Stimulated activated CD8-positive, alpha-beta memory T cell treated with anti-CD3 and anti-CD28 coated beads, Interleukin-12 subunit alpha, Interleukin-12 subunit beta, amount 100 ng/mL, for 4 hours (primary cell): ENCODE data around the gene VASN.
"Not testable (repeated sequence)": the region's sequence is repeated elsewhere in the genome, so short reads cannot be mapped to it uniquely, and the experiment has no call there.

Experiments used
- DNase-seq: peaks from one replicate; pipeline ENCODE4 v3.0.0-alpha.2; 2020; ENCODE audit warnings: low read depth

The VASN gene

DNA sequence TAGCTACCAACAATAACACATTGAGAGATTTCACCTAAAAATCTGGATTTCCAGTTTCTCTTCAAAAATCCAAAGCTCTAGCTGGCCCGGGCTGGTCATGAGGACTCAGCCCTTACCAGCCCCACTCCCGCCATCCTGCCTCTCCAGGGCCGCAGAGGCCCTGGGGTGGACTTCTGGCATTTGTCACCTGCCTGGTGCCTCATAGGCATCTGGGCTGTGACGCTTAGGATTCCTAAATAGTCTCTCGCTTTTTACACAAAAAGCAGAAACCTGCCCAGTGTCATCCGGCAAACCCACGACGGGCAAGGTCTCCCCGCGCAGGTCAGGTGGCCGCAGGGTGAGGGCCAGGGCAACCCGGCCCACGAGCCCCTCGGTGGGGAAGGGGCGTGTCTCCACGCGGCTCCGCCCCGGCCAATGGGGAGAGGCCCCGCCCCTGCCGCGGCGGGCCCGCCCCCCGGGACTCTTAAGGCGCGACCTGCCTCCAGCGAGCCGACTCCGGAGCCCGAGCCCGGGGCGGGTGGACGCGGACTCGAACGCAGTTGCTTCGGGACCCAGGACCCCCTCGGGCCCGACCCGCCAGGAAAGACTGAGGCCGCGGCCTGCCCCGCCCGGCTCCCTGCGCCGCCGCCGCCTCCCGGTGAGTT, at the start of gene VASN:
Gene VASN, plus strand, starts transcription at position 492 of the 644 bp plus-strand sequence. CDS start 9,030 bp downstream, outside the sequence.
- peak; percentile 55 for DNase-seq

DNA sequence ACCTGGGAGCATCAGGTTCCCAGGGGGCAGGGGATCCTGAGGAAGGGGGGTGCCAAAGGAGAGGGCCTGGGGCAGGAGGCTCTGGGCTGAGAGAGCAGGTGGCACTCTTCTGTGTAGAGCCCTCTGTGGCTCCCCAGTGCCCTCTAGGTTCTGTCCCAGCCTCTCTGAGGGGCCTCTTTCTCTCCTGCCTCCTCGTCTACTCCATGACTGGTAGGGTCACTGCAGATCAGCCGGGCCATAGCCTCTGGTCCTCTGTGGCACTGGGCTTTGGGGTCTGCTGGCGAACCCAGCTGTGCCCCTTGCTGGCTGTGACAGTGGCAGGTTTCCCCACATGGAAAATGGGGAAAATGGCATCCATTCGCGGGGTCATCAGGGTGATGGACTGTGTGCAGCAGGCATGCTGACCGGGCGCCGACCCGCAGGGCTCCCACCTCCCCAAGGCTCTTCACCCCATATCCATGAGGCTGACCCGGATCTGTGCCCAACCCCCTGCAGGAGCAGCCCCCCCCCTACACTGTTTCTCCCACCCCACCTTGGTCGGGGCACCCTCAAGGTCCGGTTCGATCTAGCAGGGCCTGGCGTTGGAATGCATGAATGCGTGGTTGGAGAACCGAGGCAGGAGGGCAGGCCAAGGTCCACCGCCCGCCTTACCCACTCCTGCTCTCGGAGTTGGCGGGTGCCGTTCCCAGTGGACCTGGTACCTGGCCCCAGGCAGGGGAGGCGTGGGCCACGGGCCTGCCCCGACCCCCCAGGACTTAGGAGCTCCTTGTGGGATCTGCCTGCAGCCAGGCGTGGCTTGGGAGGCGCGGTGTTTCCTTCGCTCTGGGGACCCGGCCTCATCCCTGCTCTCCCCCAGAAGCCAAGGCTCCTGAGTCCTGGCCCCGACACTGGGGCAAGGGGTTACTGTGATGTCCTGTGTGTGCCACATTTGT, 49.3 kb upstream of the VASN start:
- DNase-seq, result no peak

DNA sequence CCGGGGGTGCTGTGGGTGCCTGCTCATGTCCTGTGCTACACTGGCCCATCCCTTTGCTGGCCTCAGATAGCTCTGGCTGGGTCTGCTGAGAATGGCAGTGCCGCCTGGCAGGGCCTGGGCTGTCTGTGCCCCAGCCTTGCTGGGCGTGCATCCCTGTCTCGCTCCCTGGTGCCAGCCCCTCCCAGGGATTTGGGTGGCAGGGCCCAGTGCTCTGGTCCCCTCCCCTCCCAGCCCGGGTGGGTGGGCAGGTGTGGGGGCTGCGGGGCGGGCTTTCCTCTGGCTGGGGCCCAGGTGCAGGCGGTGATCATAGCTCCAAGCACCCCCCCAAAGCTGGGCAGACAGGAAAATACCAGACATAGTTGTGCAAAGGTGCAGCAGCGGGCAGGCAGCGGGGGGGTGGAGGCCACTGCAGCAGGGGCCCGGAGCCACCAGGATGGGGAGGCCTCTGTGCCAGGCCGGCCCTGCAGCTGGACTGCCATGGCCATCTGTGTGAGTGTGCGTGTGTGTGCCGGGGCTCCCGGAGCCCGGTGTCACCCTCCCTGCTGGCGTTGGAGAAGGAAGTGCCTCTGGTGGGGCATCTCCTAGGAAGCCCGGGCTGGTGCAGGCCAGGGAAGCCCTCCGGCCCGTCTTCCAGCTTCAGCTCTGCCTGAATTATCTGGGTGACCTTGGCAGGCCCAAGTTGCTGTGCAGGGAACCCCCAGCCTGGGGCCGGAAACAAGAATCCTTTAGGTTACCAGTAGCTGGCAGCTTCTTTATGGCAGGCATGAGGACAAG, 48.4 kb upstream of the VASN start:
- no peak for DNase-seq

DNA sequence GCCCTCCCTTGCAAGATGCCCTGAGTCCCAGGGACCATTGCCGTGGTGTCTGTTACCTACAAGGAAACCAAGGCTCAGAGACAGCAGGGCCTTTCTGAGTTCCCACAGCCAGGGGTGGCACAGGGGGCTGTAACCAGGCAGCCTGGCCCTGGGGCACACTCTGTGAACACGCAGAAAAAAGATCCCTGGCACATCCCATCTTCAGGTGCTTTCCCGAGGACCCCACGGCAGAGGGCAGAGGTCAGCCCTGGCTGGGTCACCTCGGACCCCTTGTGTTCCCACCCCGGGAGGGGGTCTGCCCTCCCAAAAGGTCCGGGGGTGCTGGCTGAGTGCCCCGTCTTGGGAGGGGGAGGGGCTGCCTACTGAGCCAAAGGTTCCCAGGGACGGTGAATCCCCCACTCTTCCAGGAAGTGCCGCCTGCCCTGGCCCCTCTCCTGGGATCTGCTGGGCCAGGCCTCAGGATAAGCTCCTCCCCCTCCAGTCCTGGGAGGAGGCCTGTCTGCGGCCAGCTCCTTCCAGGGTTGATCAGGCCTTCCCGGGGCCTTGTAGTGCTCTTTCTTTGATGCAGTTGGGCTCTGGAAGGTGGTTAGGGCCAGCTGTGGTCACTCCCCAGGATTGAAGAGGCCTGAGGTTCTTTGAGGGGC, 47.7 kb upstream of the VASN start:
- DNase-seq, result no peak

DNA sequence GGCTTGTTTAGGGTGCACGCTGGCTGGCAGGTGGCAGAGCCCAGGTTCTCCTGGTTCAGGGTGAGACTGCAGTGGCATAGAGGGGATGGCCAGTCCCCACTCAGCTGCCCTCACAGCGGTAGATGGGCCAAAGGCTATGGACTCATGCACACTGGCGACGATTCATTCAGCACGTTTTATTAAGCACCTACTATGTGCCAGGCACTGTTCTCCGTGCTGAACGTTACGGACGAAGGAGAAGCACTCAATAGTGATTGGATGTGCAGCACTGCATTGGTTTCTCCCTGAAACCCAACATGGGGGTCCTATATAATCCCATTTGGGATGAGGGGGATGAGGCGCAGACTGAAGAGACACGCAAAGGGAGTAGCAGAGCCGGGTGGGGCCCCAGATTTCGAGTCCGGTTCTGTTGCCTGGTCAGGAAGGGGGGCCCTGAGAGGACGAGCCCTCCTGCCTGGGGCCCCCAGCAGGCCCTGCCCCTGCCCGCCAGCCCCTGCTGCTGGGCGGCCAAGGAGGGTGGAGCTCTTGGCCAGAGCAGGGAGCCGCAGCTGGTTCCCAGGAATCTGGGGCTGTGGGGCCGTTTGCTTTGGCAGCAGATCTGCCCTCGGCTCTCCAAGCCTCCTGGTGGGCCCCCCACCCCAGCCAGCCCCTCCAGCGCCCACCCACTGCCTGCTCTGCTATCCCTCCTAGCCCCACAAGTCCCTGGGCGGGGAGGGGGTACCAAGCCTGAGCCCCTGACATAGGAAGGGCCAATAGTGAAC, 47.0 kb upstream of the VASN start:
- DNase-seq, result no peak

DNA sequence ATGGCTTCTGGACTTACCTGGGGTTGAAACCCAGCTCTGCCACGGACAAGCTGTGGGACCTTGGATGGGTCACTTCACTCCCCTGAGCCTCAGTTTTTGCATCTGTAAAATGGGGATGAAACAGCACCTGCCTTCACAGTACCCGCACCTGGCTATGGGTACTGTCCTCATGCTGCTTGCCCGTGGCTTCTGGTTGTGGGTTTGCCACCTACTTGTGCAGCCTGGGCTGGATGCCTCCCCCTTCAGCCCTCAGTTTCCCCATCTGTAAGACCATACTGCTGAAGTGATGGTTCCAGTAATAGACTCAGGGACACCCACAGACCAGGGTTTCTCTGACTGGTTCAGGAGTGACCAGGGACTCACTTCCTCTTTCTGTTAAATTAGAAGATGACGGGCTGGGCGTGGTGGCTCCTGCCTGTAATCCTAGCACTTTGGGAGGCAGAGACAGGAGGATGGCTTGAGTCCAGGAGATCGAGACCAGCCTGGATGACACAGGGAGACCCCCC, 46.3 kb upstream of the VASN start:
- DNase-seq, result no peak

DNA sequence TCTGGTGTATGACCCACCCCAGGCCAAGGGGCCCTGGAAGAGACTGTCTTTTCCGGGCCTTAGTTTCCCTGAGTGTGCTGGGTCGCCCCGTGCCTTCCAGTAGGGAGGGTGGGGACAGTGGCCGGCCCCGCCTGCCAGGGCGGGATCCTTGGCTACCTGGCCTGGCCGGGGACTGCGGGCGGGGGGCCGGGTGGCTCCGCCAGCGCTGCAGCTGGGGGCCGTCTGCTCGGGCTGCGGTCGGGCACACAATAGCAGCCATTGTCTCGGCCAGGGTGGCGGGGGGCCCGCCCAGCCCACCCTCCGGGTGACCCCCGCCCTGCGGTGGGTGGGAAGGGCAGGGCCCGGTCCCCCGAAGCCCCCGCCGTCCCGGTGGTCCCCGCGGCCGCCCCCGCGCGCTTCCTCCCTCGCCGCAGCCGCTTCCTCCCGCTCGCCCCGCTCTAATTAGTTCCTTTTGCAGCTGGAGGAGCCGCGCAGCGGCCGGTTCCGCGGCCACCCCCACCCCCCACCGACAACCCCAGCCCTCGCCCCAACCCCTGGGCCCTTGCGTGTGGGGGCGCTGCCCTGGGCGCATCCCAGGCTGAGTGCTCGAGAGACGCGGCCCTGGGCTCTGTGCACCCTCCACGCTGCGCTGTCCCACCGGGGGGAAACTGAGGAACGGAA, 44.1 kb upstream of the VASN start:
- no peak for DNase-seq

DNA sequence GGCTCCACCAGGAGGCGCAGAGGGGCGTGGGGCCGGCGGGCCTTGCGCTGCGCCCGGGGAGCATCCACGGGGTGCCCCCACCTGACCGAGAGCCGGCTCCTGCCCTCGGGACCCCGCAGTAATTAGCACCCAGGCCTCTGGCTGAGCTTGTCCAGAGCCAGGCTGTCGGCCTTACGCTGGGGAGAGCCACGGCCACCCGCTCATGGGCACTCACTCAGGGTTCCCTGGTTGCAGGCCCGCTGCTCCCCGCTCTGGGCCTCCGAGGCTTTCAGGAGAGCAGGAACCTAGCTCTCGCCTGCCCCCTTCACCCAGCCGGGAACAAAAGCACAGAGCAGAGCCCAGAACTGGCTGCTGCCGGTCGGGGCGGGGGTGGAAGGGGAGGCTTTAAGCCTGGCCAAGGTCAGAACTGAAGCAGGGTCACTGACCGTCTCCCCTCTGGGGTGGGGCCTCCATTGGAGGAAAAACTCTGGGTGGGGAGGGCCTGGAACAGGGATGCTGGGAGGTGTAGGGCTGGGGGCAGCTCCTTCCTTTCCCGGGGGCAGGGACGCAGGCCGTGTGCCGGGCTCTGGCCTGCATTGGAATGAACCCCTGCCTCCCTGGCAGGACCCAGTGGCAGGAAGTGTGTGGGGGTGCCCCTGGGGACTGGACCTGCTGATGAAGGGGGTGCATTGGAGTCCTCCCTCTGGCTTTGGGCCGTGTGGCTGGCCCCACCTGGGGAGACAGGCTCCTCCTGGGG, 43.4 kb upstream of the VASN start:
- no peak for DNase-seq

DNA sequence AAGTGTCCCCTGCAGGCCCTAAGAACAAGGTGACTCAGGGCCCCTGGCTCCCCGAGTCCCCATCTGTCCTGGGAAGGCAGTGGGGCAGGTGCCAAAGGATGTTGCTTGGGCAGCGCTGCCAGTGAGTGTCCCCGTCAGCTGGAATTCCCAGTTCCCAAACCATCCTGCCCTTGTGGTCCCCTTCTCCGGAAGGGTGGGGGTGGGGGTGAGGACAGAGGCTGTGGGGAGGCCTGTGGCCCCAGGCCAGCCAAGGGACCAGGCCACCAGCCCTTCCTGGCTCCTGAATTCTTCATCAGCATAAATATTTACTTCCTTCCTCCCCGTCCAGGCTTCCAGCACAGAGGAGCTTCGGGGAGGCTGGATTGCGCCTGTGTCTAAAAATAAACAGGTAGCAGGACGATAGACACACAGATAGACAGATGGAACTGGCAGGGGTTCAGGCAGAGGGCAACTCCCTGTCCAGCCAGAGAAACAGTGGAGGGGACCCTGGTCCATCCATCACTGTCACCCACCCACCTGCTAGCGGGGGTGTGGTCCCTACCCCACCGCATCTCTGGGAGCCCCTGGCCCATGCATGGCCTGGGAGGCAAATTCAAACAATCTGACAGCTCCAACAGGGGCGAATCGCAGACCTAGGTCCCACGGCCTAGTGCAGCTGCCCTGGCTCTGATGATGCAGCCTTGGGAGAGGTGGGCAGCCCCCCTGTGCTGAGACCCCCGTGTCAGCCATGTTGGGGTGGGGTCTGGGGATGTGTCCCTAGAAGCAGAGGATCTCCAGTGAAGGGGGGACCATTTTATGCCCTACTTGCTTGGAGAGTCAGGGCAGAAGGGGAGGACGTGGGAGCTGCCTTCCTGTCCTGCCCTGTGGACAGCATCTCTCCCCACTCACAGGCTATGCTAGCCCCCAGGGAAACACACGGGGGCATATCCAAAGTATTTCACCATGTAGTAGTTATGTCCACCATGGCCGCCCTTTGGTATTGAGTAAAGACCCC, 42.6 kb upstream of the VASN start:
- no peak for DNase-seq

DNA sequence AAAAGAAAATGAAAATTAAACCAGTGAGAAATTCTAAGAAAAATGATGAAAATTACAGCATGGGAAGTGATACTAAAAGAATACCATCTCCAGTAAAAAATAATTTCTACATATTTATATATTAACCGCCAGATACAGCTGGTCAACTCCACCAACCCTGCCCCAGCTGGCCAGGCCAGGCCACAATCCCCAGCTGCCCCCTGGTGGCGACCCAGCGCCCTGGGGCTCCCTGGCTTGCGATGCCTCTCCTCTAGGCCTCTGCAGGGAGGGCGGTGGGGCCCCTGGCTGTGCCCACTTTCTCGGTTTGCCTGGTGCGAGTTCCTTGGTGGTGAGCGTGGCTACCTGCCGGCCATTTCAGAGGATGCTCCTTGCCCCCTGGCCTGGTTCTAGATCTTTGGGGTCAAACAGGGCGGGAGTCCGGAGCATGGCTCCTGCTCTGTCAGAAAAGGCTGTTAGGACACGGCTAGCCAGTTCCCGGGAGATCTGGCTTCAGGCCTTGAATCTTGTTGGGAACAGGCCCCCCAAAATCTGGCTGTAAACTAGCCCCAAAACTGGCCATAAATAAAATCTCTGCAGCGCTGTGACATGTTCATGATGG, 41.3 kb upstream of the VASN start:
- DNase-seq, result peak; percentile 46

DNA sequence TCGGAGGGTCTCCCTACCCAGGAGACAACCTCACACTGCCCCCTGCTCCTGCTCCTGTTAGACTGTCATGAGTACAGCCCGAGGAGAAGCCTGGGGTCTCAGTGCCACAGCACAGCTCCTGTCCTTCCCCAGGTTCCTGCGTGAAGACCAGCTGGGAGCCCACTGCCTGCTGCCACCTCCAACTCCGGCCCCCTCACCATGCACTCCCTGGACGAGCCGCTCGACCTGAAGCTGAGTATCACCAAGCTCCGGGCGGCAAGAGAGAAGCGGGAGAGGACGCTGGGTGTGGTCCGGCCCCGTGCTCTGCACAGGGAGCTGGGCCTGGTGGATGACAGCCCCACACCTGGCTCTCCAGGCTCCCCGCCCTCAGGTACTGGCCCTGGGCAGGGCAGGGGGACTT, 39.6 kb upstream of the VASN start:
- no peak for DNase-seq

DNA sequence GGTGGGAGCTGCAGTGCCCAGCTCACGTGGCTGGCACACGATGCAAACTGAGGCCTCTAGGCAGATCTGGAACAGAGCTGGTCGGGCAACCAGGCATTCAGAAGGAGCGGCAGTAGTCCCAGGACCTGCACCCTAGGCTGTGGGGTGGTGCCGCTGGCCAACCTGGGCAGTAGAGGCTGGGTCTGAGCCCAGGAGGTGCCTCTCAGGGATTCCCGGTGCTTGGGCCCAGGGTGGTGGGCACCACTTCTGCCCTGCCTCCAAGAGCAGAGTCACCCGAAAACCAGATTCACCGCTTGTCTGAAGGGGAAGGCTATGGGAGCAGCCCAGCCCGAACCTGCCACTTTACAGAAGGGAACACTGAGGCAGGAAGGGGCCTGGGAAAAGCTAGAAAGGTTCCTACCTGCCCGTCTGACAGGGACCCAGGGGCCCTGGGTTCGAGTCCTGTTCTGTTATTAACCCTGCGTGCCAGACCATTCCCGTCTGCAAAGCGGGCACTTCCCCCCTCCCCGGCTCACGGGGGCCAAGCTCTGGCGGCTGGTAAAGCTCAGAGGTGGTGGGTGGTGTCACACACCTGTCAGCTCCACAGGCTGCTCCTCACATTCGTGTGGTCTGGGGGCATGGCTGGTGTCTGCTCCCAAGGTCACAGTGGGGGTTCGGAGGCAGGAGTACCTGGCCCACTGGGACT, 38.9 kb upstream of the VASN start:
- no peak for DNase-seq

DNA sequence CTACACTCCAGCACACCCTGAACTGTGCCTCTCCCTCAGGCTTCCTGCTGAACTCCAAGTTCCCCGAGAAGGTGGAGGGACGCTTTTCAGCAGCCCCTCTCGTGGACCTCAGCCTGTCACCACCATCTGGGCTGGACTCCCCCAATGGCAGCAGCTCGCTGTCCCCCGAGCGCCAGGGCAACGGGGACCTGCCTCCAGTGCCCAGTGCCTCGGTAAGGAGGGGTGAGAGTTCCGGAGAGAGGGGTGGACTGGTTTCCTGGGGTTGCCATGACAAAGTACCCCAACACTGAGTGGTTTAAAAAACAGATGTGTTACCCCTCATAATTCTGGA, 38.4 kb upstream of the VASN start:
- no peak for DNase-seq

DNA sequence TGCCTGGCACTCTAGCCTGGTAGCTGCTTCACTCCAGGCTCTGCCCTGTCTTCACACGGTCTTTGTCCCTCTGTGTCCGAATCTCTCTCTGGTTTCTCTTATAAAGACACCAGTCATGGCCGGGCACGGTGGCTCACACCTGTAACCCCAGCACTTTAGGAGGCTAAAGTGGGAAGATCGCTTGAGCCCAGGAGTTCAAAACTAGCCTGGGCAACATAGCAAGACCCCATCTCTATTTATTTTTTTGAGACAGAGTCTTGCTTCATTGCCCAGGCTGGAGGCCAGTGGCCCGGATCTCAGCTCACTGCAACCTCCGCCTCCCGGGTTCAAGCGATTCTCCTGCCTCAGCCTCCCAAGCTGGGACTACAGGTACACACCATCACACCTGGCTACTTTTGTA, 37.9 kb upstream of the VASN start:
- not testable (repeated sequence) for DNase-seq

DNA sequence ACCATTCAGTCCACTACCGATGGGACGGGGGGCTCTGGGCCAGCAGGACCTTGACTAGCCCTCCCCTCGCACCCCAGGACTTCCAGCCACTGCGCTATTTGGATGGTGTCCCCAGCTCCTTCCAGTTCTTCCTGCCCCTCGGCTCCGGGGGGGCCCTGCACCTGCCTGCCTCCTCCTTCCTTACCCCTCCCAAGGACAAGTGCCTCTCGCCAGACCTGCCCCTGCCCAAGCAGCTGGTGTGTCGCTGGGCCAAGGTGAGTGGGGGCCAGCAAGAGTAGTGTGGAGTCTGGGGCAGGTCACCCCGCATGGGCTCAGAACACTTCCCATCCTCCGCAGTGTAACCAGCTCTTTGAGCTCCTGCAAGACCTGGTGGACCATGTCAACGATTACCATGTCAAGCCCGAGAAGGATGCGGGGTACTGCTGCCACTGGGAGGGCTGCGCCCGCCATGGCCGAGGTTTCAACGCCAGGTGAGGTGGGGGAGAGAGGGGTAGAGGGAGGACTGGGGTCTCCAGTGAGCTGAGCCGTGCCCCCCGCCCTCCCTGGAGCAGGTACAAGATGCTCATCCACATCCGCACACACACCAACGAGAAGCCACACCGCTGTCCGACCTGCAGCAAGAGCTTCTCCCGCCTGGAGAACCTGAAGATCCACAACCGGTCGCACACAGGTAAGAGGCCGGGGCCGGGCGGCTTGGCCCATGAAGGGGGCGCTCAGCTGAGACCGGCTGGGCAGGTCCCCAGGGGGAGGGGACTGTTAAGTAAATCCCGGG, 36.7 kb upstream of the VASN start:
- no peak for DNase-seq

DNA sequence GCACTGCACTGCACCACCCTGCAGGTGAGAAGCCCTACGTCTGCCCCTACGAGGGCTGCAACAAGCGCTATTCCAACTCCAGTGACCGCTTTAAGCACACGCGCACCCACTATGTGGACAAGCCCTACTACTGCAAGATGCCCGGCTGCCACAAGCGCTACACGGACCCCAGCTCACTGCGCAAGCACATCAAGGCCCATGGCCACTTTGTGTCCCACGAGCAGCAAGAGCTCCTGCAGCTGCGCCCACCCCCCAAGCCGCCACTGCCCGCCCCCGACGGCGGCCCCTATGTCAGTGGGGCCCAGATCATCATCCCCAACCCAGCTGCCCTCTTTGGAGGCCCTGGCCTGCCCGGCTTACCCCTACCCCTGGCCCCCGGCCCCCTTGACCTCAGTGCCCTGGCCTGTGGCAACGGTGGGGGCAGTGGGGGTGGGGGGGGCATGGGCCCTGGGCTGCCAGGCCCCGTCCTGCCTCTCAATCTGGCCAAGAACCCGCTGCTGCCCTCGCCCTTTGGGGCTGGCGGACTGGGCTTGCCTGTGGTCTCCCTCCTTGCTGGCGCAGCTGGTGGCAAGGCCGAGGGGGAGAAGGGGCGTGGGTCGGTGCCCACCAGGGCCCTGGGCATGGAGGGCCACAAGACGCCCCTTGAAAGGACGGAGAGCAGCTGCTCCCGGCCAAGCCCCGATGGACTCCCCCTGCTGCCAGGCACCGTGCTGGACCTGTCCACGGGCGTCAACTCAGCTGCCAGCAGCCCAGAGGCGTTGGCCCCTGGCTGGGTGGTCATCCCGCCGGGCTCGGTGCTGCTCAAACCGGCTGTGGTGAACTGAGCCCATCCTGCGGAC, 34.7 kb upstream of the VASN start:
- DNase-seq, result no peak
